Measurements from ENCODE around the gene CARMIL1. TPM values are rescaled to one million over a fixed set of nuclear protein-coding genes. Genes with fewer than 3 reads are reported as not detected.

The CARMIL1 gene
- total RNA-seq, 1 experiment from 2014 or later: 23.6 TPM

- no peak overlapping the region for H3K9ac ChIP-seq (ENCODE audit: extremely low read depth, insufficient read length, low read length)
- H4K91ac ChIP-seq (ENCODE audit: insufficient read length, low read depth, low read length): no peak overlapping the region
- H3K27ac ChIP-seq (ENCODE audit: insufficient read length, low read depth, low read length): no peak overlapping the region
- TF ChIP-seq CTCF (conservative IDR thresholded peaks at IDR 0.05): no peak
- H2AK5ac ChIP-seq (ENCODE audit: insufficient read length, low read length): no peak overlapping the region
- no peaks in the 10 kb centered on the region; a peak in 1 of 7 replicates for H3K36me3 Mint-ChIP-seq (ENCODE audit: insufficient read depth in 1 of 3, low read depth in 3 of 3)
- H3K9me3 ChIP-seq (ENCODE audit: control insufficient read depth, low read depth, low read length): no peaks in the 10 kb centered on the region
- no peak overlapping the region for H2AFZ ChIP-seq (ENCODE audit: low read length)
- H3K4me1 ChIP-seq (ENCODE audit: insufficient read depth, low read length): peaks cover 2% of the 10 kb centered on the region; the same call in 1 of the 2 replicates
- H3K56ac ChIP-seq (ENCODE audit: insufficient read length, low read depth, low read length): no peak overlapping the region
- H3K4me1 Mint-ChIP-seq: peaks cover 16 to 20% of the 10 kb centered on the region in 2 experiments
- no peak overlapping the region for H3K18ac ChIP-seq (ENCODE audit: insufficient read length, low read depth, low read length)
- peaks cover 14% of the 10 kb centered on the region for H3K23me2 ChIP-seq (ENCODE audit: insufficient read length, low read depth, low read length, poor library complexity, severe bottlenecking)
- no peaks in the 10 kb centered on the region for H3K27me3 ChIP-seq (ENCODE audit: insufficient read depth, low read length)
- WGBS (ENCODE audit: extremely low coverage, insufficient read length, low lambda C conversion rate): no CpG with 5 or more reads among the region's 1 CpG
- H3K4me3 Mint-ChIP-seq: no peak overlapping the region
- H3K27ac Mint-ChIP-seq: no peak overlapping the region
- no peak overlapping the region for H2BK120ac ChIP-seq (ENCODE audit: low read depth, low read length, poor library complexity, severe bottlenecking)
- no peak overlapping the region for H2BK20ac ChIP-seq (ENCODE audit: low read depth, low read length, poor library complexity, severe bottlenecking)
- H3K27me3 Mint-ChIP-seq (ENCODE audit: low read depth): no peaks in the 10 kb centered on the region; the same call in 1 of the 2 replicates
- H3K79me2 ChIP-seq (ENCODE audit: insufficient read depth, low read length): no peaks in the 10 kb centered on the region
- no peak overlapping the region for H3K23ac ChIP-seq (ENCODE audit: insufficient read length, low read depth, low read length)
- H3K14ac ChIP-seq (ENCODE audit: insufficient read depth, low read length): no peak overlapping the region
- no peak overlapping the region for H4K8ac ChIP-seq (replicated peaks; ENCODE audit: insufficient read length, low read depth, low read length)
- H2BK5ac ChIP-seq (ENCODE audit: insufficient read length, low read length): no peak overlapping the region
- H3K4ac ChIP-seq (ENCODE audit: low read depth, low read length): no peak overlapping the region
- H3K9me3 Mint-ChIP-seq: no peaks in the 10 kb centered on the region
- no peak for DNase-seq
- no peaks in the 10 kb centered on the region for H3K79me1 ChIP-seq (ENCODE audit: insufficient read depth, low read depth, low read length, poor library complexity, severe bottlenecking)
- no peak overlapping the region for H4K5ac ChIP-seq (ENCODE audit: insufficient read length, low read depth, low read length)
- H3T11ph ChIP-seq (ENCODE audit: low read length): no peak overlapping the region
- H4K20me1 ChIP-seq (ENCODE audit: control insufficient read depth, insufficient read depth, insufficient read length): no peaks in the 10 kb centered on the region
- H2BK12ac ChIP-seq (ENCODE audit: insufficient read length, low read depth, low read length): no peak overlapping the region
- no peak overlapping the region for H3K4me2 ChIP-seq (ENCODE audit: insufficient read depth, insufficient read length, low read length)
- H2BK15ac ChIP-seq (ENCODE audit: low read depth, low read length): no peak overlapping the region
Observed at GRCh38 chr6:25275436-25275835, 3.7 kb upstream of the CARMIL1 start.

All from H9 (cell line).